Activated CD4-positive, alpha-beta T cell treated with anti-CD3 and anti-CD28 coated beads, Interleukin-2, amount 50 U/mL, for 1 hour (primary cell): ENCODE data around the gene ZMYND10.

ENCODE experiments used
- DNase-seq: peaks from one replicate; pipeline ENCODE4 v3.0.0-alpha.2; 2020

Gene ZMYND10

GRCh38 chr3:50345586-50346234 lies at the start of gene ZMYND10:
Gene ZMYND10 (minus strand): TSS chr3:50345732. CDS start chr3:50345579, 153 bp downstream.
- peak; percentile 74 for DNase-seq

GRCh38 chr3:50393061-50393460 lies 47.5 kb upstream of the ZMYND10 start:
- no peak for DNase-seq

- DNase-seq, result no peak
These were observed 46.7 kb upstream of the ZMYND10 start for GRCh38 chr3:50392101-50392715.

GRCh38 chr3:50390508-50391224 lies 45.1 kb upstream of the ZMYND10 start:
- no peak for DNase-seq

GRCh38 chr3:50389414-50389767 lies 43.9 kb upstream of the ZMYND10 start:
- no peak for DNase-seq

- no peak for DNase-seq
These were observed 43.3 kb upstream of the ZMYND10 start for GRCh38 chr3:50388720-50389413.

GRCh38 chr3:50388016-50388719 lies 42.6 kb upstream of the ZMYND10 start:
- DNase-seq, result no peak

- no peak for DNase-seq
These were observed 40.2 kb upstream of the ZMYND10 start for GRCh38 chr3:50385754-50386153.

- no peak for DNase-seq
These were observed 38.2 kb upstream of the ZMYND10 start for GRCh38 chr3:50383750-50384149.

- no peak for DNase-seq
These were observed 37.2 kb upstream of the ZMYND10 start for GRCh38 chr3:50382722-50383121.

GRCh38 chr3:50381383-50381782 lies 35.9 kb upstream of the ZMYND10 start:
- DNase-seq, result no peak

- DNase-seq, result no peak
These were observed 35.0 kb upstream of the ZMYND10 start for GRCh38 chr3:50380405-50381085.

GRCh38 chr3:50378757-50379156 lies 33.2 kb upstream of the ZMYND10 start:
- DNase-seq, result no peak

- DNase-seq, result no peak
These were observed 32.5 kb upstream of the ZMYND10 start for GRCh38 chr3:50378024-50378423.

GRCh38 chr3:50375258-50375931 lies 29.9 kb upstream of the ZMYND10 start:
- no peak for DNase-seq

- no peak for DNase-seq
These were observed 29.1 kb upstream of the ZMYND10 start for GRCh38 chr3:50374363-50375257.

- DNase-seq, result no peak
These were observed 27.9 kb upstream of the ZMYND10 start for GRCh38 chr3:50373146-50374051.

GRCh38 chr3:50372349-50372748 lies 26.8 kb upstream of the ZMYND10 start:
- DNase-seq, result no peak

GRCh38 chr3:50371133-50371685 lies 25.7 kb upstream of the ZMYND10 start:
- no peak for DNase-seq
